Measurements from ENCODE around the gene EML3. TPM values are rescaled to one million over a fixed set of nuclear protein-coding genes. Genes with fewer than 3 reads are reported as not detected.
"Not testable (repeated sequence)": the region's sequence is repeated elsewhere in the genome, so short reads cannot be mapped to it uniquely, and the experiment has no call there.

EML3 gene
- total RNA-seq, 5 donors from 2014 or later (not counting 1 experiment from before 2014, with no cell fraction given), result 160 to 372 (median 328) TPM

GRCh38 chr11:62570903-62571302 is 41.7 kb downstream of the EML3 start:
- WGBS (ENCODE audit: insufficient coverage), result no CpG with 5 or more reads among the region's 5 CpGs
- Mint-ChIP-seq H3K4me3 (peak overlapping the region in 2 of 3 donors; percentile 14 to 95), H3K36me3 (peaks cover 46% of the 10 kb centered on the region), H3K4me1 (peaks cover 60 to 72% (median 68%) of the 10 kb centered on the region in 3 donors), H3K27ac (peak overlapping the region; percentile 29 to 97)
- H3K27me3 ChIP-seq (replicated peaks in 1 of 2; ENCODE audit: control insufficient read depth in 2 of 2, extremely low read depth in 1 of 2, insufficient read depth in 2 of 2, low read length in 1 of 2); H3K9me3 ChIP-seq; H3K27me3 Mint-ChIP-seq; H3K4me3 ChIP-seq (ENCODE audit: control insufficient read depth in 1 of 2, extremely low read depth in 1 of 2, low read length in 1 of 2); DNase-seq; H3K27ac ChIP-seq (ENCODE audit: low read length); POLR2A ChIA-PET; H3K9me3 Mint-ChIP-seq; ATAC-seq (replicated peaks in 1 of 4): not testable (repeated sequence)
- CTCF ChIA-PET, result interaction anchor here (0.5 to 1.9 kb wide), 4 partner anchors 11 to 146 kb away, joined by 4 to 8 read pairs (median 5); no protein-coding TSS in a partner anchor
- Histone ChIP-seq H3K4me1 (ENCODE audit: control insufficient read depth in 1 of 2, extremely low read depth in 1 of 2, insufficient read depth in 2 of 2, low read length in 2 of 2) (peaks cover 11 to 49% of the 10 kb centered on the region in 2 experiments), H3K36me3 (ENCODE audit: control insufficient read depth in 2 of 2, extremely low read depth in 1 of 2, insufficient read depth in 1 of 2, low read length in 1 of 2) (peaks cover 14 to 59% of the 10 kb centered on the region in 2 donors)

GRCh38 chr11:62569611-62570010 is 43.0 kb downstream of the EML3 start:
- ChIA-PET CTCF (interaction anchor here (0.6 to 1.9 kb wide), 7 partner anchors 8 to 218 kb away, joined by 3 to 6 read pairs (median 4); no protein-coding TSS in a partner anchor), POLR2A (interaction anchor here (0.6 to 1.1 kb wide), 3 partner anchors 9 to 18 kb away, joined by 3 to 5 read pairs (median 4); no protein-coding TSS in a partner anchor)
- H3K4me1 ChIP-seq (ENCODE audit: control insufficient read depth in 1 of 2, extremely low read depth in 1 of 2, insufficient read depth in 2 of 2, low read length in 2 of 2), result peaks cover 6 to 40% of the 10 kb centered on the region in 2 experiments
- no peaks in the 10 kb centered on the region for H3K27me3 Mint-ChIP-seq
- peaks cover 52% of the 10 kb centered on the region for H3K36me3 Mint-ChIP-seq
- H3K27ac Mint-ChIP-seq, result no peak overlapping the region
- H3K9me3 Mint-ChIP-seq, result no peaks in the 10 kb centered on the region
- H3K36me3 ChIP-seq (ENCODE audit: control insufficient read depth in 2 of 2, extremely low read depth in 1 of 2, insufficient read depth in 1 of 2, low read length in 1 of 2), result peaks cover 14 to 69% of the 10 kb centered on the region in 2 donors
- no peaks in the 10 kb centered on the region for H3K27me3 ChIP-seq (replicated peaks in 1 of 2; ENCODE audit: control insufficient read depth in 2 of 2, extremely low read depth in 1 of 2, insufficient read depth in 2 of 2, low read length in 1 of 2)
- ATAC-seq (replicated peaks in 1 of 4) (no peak), DNase-seq (no peak)
- H3K27ac ChIP-seq (ENCODE audit: low read length), result no peak overlapping the region
- WGBS (ENCODE audit: insufficient coverage), result no CpG with 5 or more reads among the region's 1 CpG
- H3K4me3 ChIP-seq (ENCODE audit: control insufficient read depth in 1 of 2, extremely low read depth in 1 of 2, low read length in 1 of 2), result no peak overlapping the region
- H3K4me1 Mint-ChIP-seq, result peaks cover 58 to 67% (median 61%) of the 10 kb centered on the region in 3 donors
- H3K4me3 Mint-ChIP-seq, result no peak overlapping the region
- no peaks in the 10 kb centered on the region for H3K9me3 ChIP-seq

- Mint-ChIP-seq H3K4me1 (peaks cover 37 to 45% (median 45%) of the 10 kb centered on the region in 3 donors), H3K27me3 (no peaks in the 10 kb centered on the region), H3K4me3 (no peak overlapping the region), H3K27ac (peak overlapping the region; percentile 71 to 82), H3K36me3 (peaks cover 53% of the 10 kb centered on the region), H3K9me3 (no peaks in the 10 kb centered on the region)
- DNase-seq (no peak), ATAC-seq (replicated peaks in 1 of 4) (peak in 1 of 4 experiments; percentile 35)
- Histone ChIP-seq H3K27ac (ENCODE audit: low read length) (peak overlapping the region; percentile 7), H3K9me3 (no peaks in the 10 kb centered on the region), H3K27me3 (replicated peaks in 1 of 2; ENCODE audit: control insufficient read depth in 2 of 2, extremely low read depth in 1 of 2, insufficient read depth in 2 of 2, low read length in 1 of 2) (no peaks in the 10 kb centered on the region), H3K36me3 (ENCODE audit: control insufficient read depth in 2 of 2, extremely low read depth in 1 of 2, insufficient read depth in 1 of 2, low read length in 1 of 2) (peaks cover 14 to 84% of the 10 kb centered on the region in 2 donors), H3K4me1 (ENCODE audit: control insufficient read depth in 1 of 2, extremely low read depth in 1 of 2, insufficient read depth in 2 of 2, low read length in 2 of 2) (peaks cover 2 to 22% of the 10 kb centered on the region in 2 experiments), H3K4me3 (ENCODE audit: control insufficient read depth in 1 of 2, extremely low read depth in 1 of 2, low read length in 1 of 2) (no peak overlapping the region)
- POLR2A ChIA-PET, result interaction anchor here (0.5 to 0.8 kb wide), 3 partner anchors 13 to 160 kb away, joined by 3 to 4 read pairs (median 4); partner anchors contain the start of gene HNRNPUL2 (in 1 of the 2)
- WGBS (ENCODE audit: insufficient coverage), result no CpG with 5 or more reads among the region's 8 CpGs
- CTCF ChIA-PET, result interaction anchor here in 1 of 2 donors (0.6 kb wide), 2 partner anchors 145 to 314 kb away, joined by 3 to 5 read pairs; no protein-coding TSS in a partner anchor
Observed at GRCh38 chr11:62567018-62567633, 45.4 kb downstream of the EML3 start.

GRCh38 chr11:62566247-62566646 is 46.3 kb downstream of the EML3 start:
- CTCF ChIA-PET, result interaction anchor here in 1 of 2 donors (1.1 to 1.9 kb wide), 2 partner anchors 11 to 142 kb away, joined by 4 to 9 read pairs; no protein-coding TSS in a partner anchor
- peaks cover 45% of the 10 kb centered on the region for H3K36me3 Mint-ChIP-seq

GRCh38 chr11:62565100-62565802 is 47.3 kb downstream of the EML3 start:
- no peak for DNase-seq
- no peak for ATAC-seq (replicated peaks in 1 of 4)
- H3K27ac Mint-ChIP-seq, result peak overlapping the region in 1 of 2 donors; percentile 21
- no peak overlapping the region for H3K27ac ChIP-seq (ENCODE audit: low read length)
- peaks cover 34 to 42% (median 39%) of the 10 kb centered on the region in 3 donors for H3K4me1 Mint-ChIP-seq
- H3K9me3 ChIP-seq, result no peaks in the 10 kb centered on the region
- peaks cover 37% of the 10 kb centered on the region for H3K36me3 Mint-ChIP-seq
- H3K27me3 Mint-ChIP-seq, result no peaks in the 10 kb centered on the region
- H3K27me3 ChIP-seq (replicated peaks in 1 of 2; ENCODE audit: control insufficient read depth in 2 of 2, extremely low read depth in 1 of 2, insufficient read depth in 2 of 2, low read length in 1 of 2), result no peaks in the 10 kb centered on the region
- H3K4me1 ChIP-seq (ENCODE audit: control insufficient read depth in 1 of 2, extremely low read depth in 1 of 2, insufficient read depth in 2 of 2, low read length in 2 of 2), result peaks cover 2 to 18% of the 10 kb centered on the region in 2 experiments
- H3K4me3 Mint-ChIP-seq, result no peak overlapping the region
- ChIA-PET CTCF (interaction anchor here in 1 of 2 donors (1.1 to 1.9 kb wide), 2 partner anchors 10 to 141 kb away, joined by 4 to 9 read pairs; no protein-coding TSS in a partner anchor), POLR2A (interaction anchor here in 1 of 2 donors (0.7 kb wide), 1 partner anchor 32 kb away, joined by 4 read pairs; no protein-coding TSS in a partner anchor)
- WGBS (ENCODE audit: insufficient coverage), result no CpG with 5 or more reads among the region's 5 CpGs
- H3K9me3 Mint-ChIP-seq, result no peaks in the 10 kb centered on the region
- H3K4me3 ChIP-seq (ENCODE audit: control insufficient read depth in 1 of 2, extremely low read depth in 1 of 2, low read length in 1 of 2), result no peak overlapping the region
- peaks cover 10 to 77% of the 10 kb centered on the region in 2 donors for H3K36me3 ChIP-seq (ENCODE audit: control insufficient read depth in 2 of 2, extremely low read depth in 1 of 2, insufficient read depth in 1 of 2, low read length in 1 of 2)

More at GRCh38 chr11:62566247-62566646, 46.3 kb downstream of the EML3 start:
- Mint-ChIP-seq H3K4me1 (peaks cover 32 to 42% (median 41%) of the 10 kb centered on the region in 3 donors), H3K27me3 (no peaks in the 10 kb centered on the region), H3K27ac (peak overlapping the region; percentile 4 to 59), H3K9me3 (no peaks in the 10 kb centered on the region), H3K4me3 (no peak overlapping the region)
- no peak for ATAC-seq (replicated peaks in 1 of 4)
- Histone ChIP-seq H3K36me3 (ENCODE audit: control insufficient read depth in 2 of 2, extremely low read depth in 1 of 2, insufficient read depth in 1 of 2, low read length in 1 of 2) (peaks cover 10 to 79% of the 10 kb centered on the region in 2 donors), H3K9me3 (no peaks in the 10 kb centered on the region), H3K27me3 (replicated peaks in 1 of 2; ENCODE audit: control insufficient read depth in 2 of 2, extremely low read depth in 1 of 2, insufficient read depth in 2 of 2, low read length in 1 of 2) (no peaks in the 10 kb centered on the region), H3K4me1 (ENCODE audit: control insufficient read depth in 1 of 2, extremely low read depth in 1 of 2, insufficient read depth in 2 of 2, low read length in 2 of 2) (peaks cover 2 to 18% of the 10 kb centered on the region in 2 experiments), H3K27ac (ENCODE audit: low read length) (no peak overlapping the region), H3K4me3 (ENCODE audit: control insufficient read depth in 1 of 2, extremely low read depth in 1 of 2, low read length in 1 of 2) (no peak overlapping the region)
- WGBS (ENCODE audit: insufficient coverage), result 100% methylated on average over 1 of the region's 8 CpGs
- no peak for DNase-seq
- POLR2A ChIA-PET, result interaction anchor here (0.5 to 0.6 kb wide), 2 partner anchors 14 to 736 kb away, joined by 4 to 6 read pairs; no protein-coding TSS in a partner anchor
